HCT116 (cell line): ENCODE measurements around the gene AGBL1. TPM values are rescaled to one million over a fixed set of nuclear protein-coding genes. Genes with fewer than 3 reads are reported as not detected.

Source experiments
- ATAC-seq: fragments of 200-7000 bp; cut with Tn5 transposase; 2 replicates; pipeline ENCODE4 v1.9.1; 2020; ENCODE audit warnings: mild to moderate bottlenecking, moderate library complexity
- BruUV-seq: library from RNA; stranded (reverse); fragments of 400-500 nt; replicated peaks from 2 replicates; lab custom pipeline; 2021; lab: Mats Ljungman, UMichigan
- CTCF ChIA-PET: fragments of 300-600 bp; sonication (Branson Sonifier 250); formaldehyde crosslinking; loops from one replicate; lab custom pipeline; 2021; ENCODE audit warnings: antibody characterized with exemption; lab: Charles Lee
- POLR2A ChIA-PET: fragments of 300-600, 350-600 bp; sonication (Branson Sonifier 250); formaldehyde crosslinking; loops from one replicate; lab custom pipeline; 2021; ENCODE audit warnings: antibody characterized with exemption; lab: Charles Lee
- RAD21 ChIA-PET, 2 experiments: fragments of 300-600 bp; sonication (Branson Sonifier 250); formaldehyde crosslinking; loops; one replicate each; lab custom pipeline; 2023; ENCODE audit warnings: low total read pairs in 2 of 2; ENCODE audit not compliant: uncharacterized antibody in 2 of 2, unreplicated experiment in 2 of 2, low non-redundant PET in 1 of 2; lab: Charles Lee
- DNase-seq: peaks from one replicate; pipeline ENCODE4 v3.0.0-alpha.2; 2010; ENCODE audit warnings: low read depth, low spot score
- H2AFZ ChIP-seq: fragments of 200-600 bp; shearing (Covaris generic), sonication (generic); 2 replicates; pipeline ENCODE4 v1.6.1; 2017; ENCODE audit warnings: low read depth, mixed run types, mixed read lengths, antibody characterized with exemption, low read length; ENCODE audit not compliant: poor library complexity, severe bottlenecking
- H3K27ac ChIP-seq: 2 replicates; pipeline ENCODE4 v1.5.1; 2012; ENCODE audit warnings: low read depth, low read length
- H3K27me3 ChIP-seq: fragments of 200-600 bp; sonication (generic); 2 replicates; pipeline ENCODE4 v1.6.1; 2016; ENCODE audit warnings: mixed run types, low read length, mixed read lengths; ENCODE audit not compliant: insufficient read depth
- H3K36me3 ChIP-seq, 2 experiments: fragments of 200-500 bp in 1 of 2; fragments of 200-600 bp in 1 of 2; sonication (Bioruptor generic) in 1 of 2; sonication (generic) in 1 of 2; 2 replicates each; pipeline versions ENCODE4 v1.5.1 to v1.6.1; 2014 to 2016; ENCODE audit warnings: low read length in 2 of 2, inconsistent platforms in 1 of 2, mixed read lengths in 1 of 2, mixed run types in 1 of 2; ENCODE audit not compliant: insufficient read depth in 2 of 2, control insufficient read depth in 1 of 2
- H3K4me1 ChIP-seq, 2 experiments: fragments of 200-600 bp in 1 of 2; sonication (generic) in 1 of 2; 2 replicates each; pipeline versions ENCODE4 v1.5.1 to v1.6.1; 2012 to 2017; ENCODE audit warnings: low read length in 2 of 2, inconsistent platforms in 1 of 2, mild to moderate bottlenecking in 1 of 2, mixed read lengths in 1 of 2, mixed run types in 1 of 2, moderate library complexity in 1 of 2; ENCODE audit not compliant: insufficient read depth in 2 of 2, control insufficient read depth in 1 of 2
- H3K4me2 ChIP-seq: fragments of 200-600 bp; sonication (generic); 2 replicates; pipeline ENCODE4 v1.6.1; 2017; ENCODE audit warnings: mixed run types, low read length, mixed read lengths
- H3K4me3 ChIP-seq, 2 experiments: fragments of 200-600 bp in 1 of 2; sonication (generic) in 1 of 2; replicated peaks in 1 of 2; 2 replicates each; pipeline ENCODE4 v1.5.1; 2011 to 2016; ENCODE audit warnings: low read length in 2 of 2, control low read depth in 1 of 2, low read depth in 1 of 2, mild to moderate bottlenecking in 1 of 2, mixed read lengths in 1 of 2, mixed run types in 1 of 2
- H3K79me2 ChIP-seq: fragments of 200-600 bp; sonication (generic); 2 replicates; pipeline ENCODE4 v1.6.1; 2017; ENCODE audit warnings: mild to moderate bottlenecking, mixed run types, low read length, moderate library complexity, mixed read lengths; ENCODE audit not compliant: insufficient read depth
- H3K9ac ChIP-seq: fragments of 200-600 bp; sonication (generic); 2 replicates; pipeline ENCODE4 v1.6.1; 2016; ENCODE audit warnings: low read length, mixed read lengths
- H3K9me2 ChIP-seq: fragments of 200-600 bp; sonication (generic), shearing (Covaris generic); 2 replicates; pipeline ENCODE4 v1.6.1; 2017; ENCODE audit warnings: mixed run types, mild to moderate bottlenecking, moderate library complexity; ENCODE audit not compliant: insufficient read depth
- H3K9me3 ChIP-seq, 2 experiments: fragments of 200-500 bp in 1 of 2; fragments of 200-600 bp in 1 of 2; sonication (Bioruptor generic) in 1 of 2; sonication (generic) in 1 of 2; 2 replicates each; pipeline ENCODE4 v1.6.1; 2014 to 2017; ENCODE audit warnings: low read length in 2 of 2, mixed read lengths in 2 of 2, inconsistent platforms in 1 of 2, low read depth in 1 of 2, mild to moderate bottlenecking in 1 of 2, mixed run types in 1 of 2, moderate library complexity in 1 of 2; ENCODE audit not compliant: control insufficient read depth in 1 of 2, insufficient read depth in 1 of 2
- H4K20me1 ChIP-seq: fragments of 200-600 bp; sonication (generic), shearing (Covaris generic); 2 replicates; pipeline ENCODE4 v1.6.1; 2017; ENCODE audit warnings: mixed run types, mild to moderate bottlenecking, moderate library complexity; ENCODE audit not compliant: insufficient read depth
- ATF3 ChIP-seq: IDR thresholded peaks from 2 replicates; pipeline ENCODE4 v1.6.1; 2012
- CBX3 ChIP-seq: IDR thresholded peaks from 2 replicates; pipeline ENCODE4 v1.6.1; 2012; ENCODE audit warnings: low read depth
- CEBPB ChIP-seq: IDR thresholded peaks from 2 replicates; pipeline ENCODE4 v1.6.1; 2012; ENCODE audit warnings: low read depth
- CTCF ChIP-seq, 3 experiments: fragments of 200-600 bp in 1 of 3; sonication (generic) in 1 of 3; IDR thresholded peaks in 2 of 3; conservative IDR thresholded peaks in 1 of 3; 2 replicates each; pipeline ENCODE4 v1.5.1; 2012 to 2017; ENCODE audit warnings: low read depth in 2 of 3, low read length in 2 of 3, antibody characterized with exemption in 1 of 3, borderline replicate concordance in 1 of 3, control low read depth in 1 of 3, mild to moderate bottlenecking in 1 of 3, mixed read lengths in 1 of 3, mixed run types in 1 of 3, moderate library complexity in 1 of 3; ENCODE audit not compliant: insufficient read depth in 1 of 3
- ELF1 ChIP-seq: IDR thresholded peaks from 2 replicates; pipeline ENCODE4 v1.6.1; 2012; ENCODE audit warnings: low read depth, borderline replicate concordance
- EZH2 ChIP-seq: fragments of 200-600 bp; sonication (generic); IDR thresholded peaks from 2 replicates; pipeline ENCODE4 v1.6.1; 2017; ENCODE audit warnings: antibody characterized with exemption, mixed run types
- EZH2phosphoT487 ChIP-seq: fragments of 200-600 bp; IDR thresholded peaks from 2 replicates; pipeline ENCODE4 v1.6.1; 2018; ENCODE audit warnings: antibody characterized with exemption, borderline replicate concordance
- MAX ChIP-seq: IDR thresholded peaks from 2 replicates; pipeline ENCODE4 v1.6.1; 2012
- POLR2A ChIP-seq: IDR thresholded peaks from 2 replicates; pipeline ENCODE4 v1.7.0; 2011; ENCODE audit warnings: borderline replicate concordance; ENCODE audit not compliant: insufficient read depth, insufficient read length; ENCODE audit errors: extremely low read depth
- POLR2AphosphoS5 ChIP-seq: IDR thresholded peaks from 2 replicates; pipeline ENCODE4 v1.6.1; 2011; ENCODE audit warnings: mild to moderate bottlenecking, low read depth, low read length, moderate library complexity
- RAD21 ChIP-seq: IDR thresholded peaks from 2 replicates; pipeline ENCODE4 v1.6.1; 2012; ENCODE audit warnings: low read depth, mild to moderate bottlenecking
- SIN3A ChIP-seq: IDR thresholded peaks from 2 replicates; pipeline ENCODE4 v1.6.1; 2012; ENCODE audit warnings: low read depth
- SP1 ChIP-seq: IDR thresholded peaks from 2 replicates; pipeline ENCODE4 v1.6.1; 2012; ENCODE audit warnings: low read depth
- SRF ChIP-seq: IDR thresholded peaks from 2 replicates; pipeline ENCODE4 v1.6.1; 2012; ENCODE audit warnings: low read depth
- TCF7L2 ChIP-seq: IDR thresholded peaks from 2 replicates; pipeline ENCODE4 v1.7.0; 2011; ENCODE audit warnings: borderline replicate concordance, inconsistent platforms; ENCODE audit not compliant: insufficient read depth, insufficient read length; ENCODE audit errors: extremely low read depth
- YY1 ChIP-seq: IDR thresholded peaks from 2 replicates; pipeline ENCODE4 v1.6.1; 2011; ENCODE audit warnings: low read length, low read depth, moderate library complexity, mild to moderate bottlenecking; ENCODE audit not compliant: insufficient replicate concordance; ENCODE audit errors: extremely low read depth
- ZBTB33 ChIP-seq: IDR thresholded peaks from 2 replicates; pipeline ENCODE4 v1.6.1; 2011; ENCODE audit warnings: mild to moderate bottlenecking, low read length, moderate library complexity; ENCODE audit not compliant: insufficient replicate concordance; ENCODE audit errors: extremely low read depth
- ZFX ChIP-seq: fragments of 450-650 bp; IDR thresholded peaks from 2 replicates; pipeline ENCODE4 v1.6.1; 2017
- ZNF274 ChIP-seq: fragments of 200-500 bp; sonication (Bioruptor generic); IDR thresholded peaks from 2 replicates; pipeline ENCODE4 v1.6.1; 2014; ENCODE audit warnings: mild to moderate bottlenecking, low read depth, low read length, inconsistent platforms
- intact Hi-C: fragments of 100-400 bp; cut with micrococcal nuclease; formaldehyde crosslinking; loops from 2 replicates; pipeline ENCODE4 v1.10.0; 2022
- total RNA-seq: library from RNA; stranded (reverse); gene quantifications from one replicate; pipeline ENCODE4 v1.2.1, GENCODE V29; 2021; ENCODE audit not compliant: unreplicated experiment

The AGBL1 gene
- total RNA-seq, 1 experiment from 2014 or later = not detected

- no peaks in the 10 kb centered on the region for H4K20me1 ChIP-seq
- no peak overlapping the region for H3K9ac ChIP-seq
- no peak for DNase-seq
- no peak for ATAC-seq
- no peak overlapping the region for H3K4me3 ChIP-seq
- intact Hi-C loops = no loop called here
- no peaks in the 10 kb centered on the region for H3K79me2 ChIP-seq
- H3K9me3 ChIP-seq = peaks cover 12 to 13% of the 10 kb centered on the region in 2 experiments; a peak in 2 of 4 replicates
- H3K9me2 ChIP-seq = no peaks in the 10 kb centered on the region
- H3K27me3 ChIP-seq = no peaks in the 10 kb centered on the region
- no peak overlapping the region for H3K27ac ChIP-seq
- H3K4me1 ChIP-seq = no peaks in the 10 kb centered on the region
- ChIA-PET POLR2A (no interaction called here), RAD21 (no interaction called here), CTCF (no interaction called here)
- no peak overlapping the region for H3K4me2 ChIP-seq
- no peak overlapping the region for H2AFZ ChIP-seq
- TF ChIP-seq ZNF274 (no peak), CEBPB (no peak), ATF3 (no peak), EZH2 (no peak), MAX (no peak), YY1 (no peak), POLR2A (no peak), RAD21 (no peak), ZBTB33 (no peak), SIN3A (no peak), CTCF (IDR thresholded peaks at IDR 0.05 in 2 of 3, conservative IDR thresholded peaks at IDR 0.05 in 1 of 3; ENCODE audit: borderline replicate concordance in 1 of 3, insufficient read depth in 1 of 3, low read depth in 2 of 3, low read length in 2 of 3) (no peak), ELF1 (no peak), ZFX (no peak), SP1 (no peak), SRF (no peak), TCF7L2 (no peak), EZH2phosphoT487 (no peak), POLR2AphosphoS5 (no peak), CBX3 (no peak)
- no TSS peak for BruUV-seq
- H3K36me3 ChIP-seq = no peaks in the 10 kb centered on the region
These were observed 942.1 kb downstream of the AGBL1 start for GRCh38 chr15:87021751-87022150.
